ENCODE measurements around the gene LDLRAD4.

Gene LDLRAD4

GRCh38 chr18:13433125-13433524, 214.6 kb downstream of the LDLRAD4 start:
- no peak for DNase-seq (ENCODE audit: low spot score)

- no peak for DNase-seq (ENCODE audit: low spot score)
Observed at GRCh38 chr18:13433685-13434084, 215.1 kb downstream of the LDLRAD4 start.

- no peak for DNase-seq (ENCODE audit: low spot score)
Observed at GRCh38 chr18:13434854-13435253, 216.3 kb downstream of the LDLRAD4 start.

- DNase-seq (ENCODE audit: low spot score), result no peak
Observed at GRCh38 chr18:13435586-13436333, 217.2 kb downstream of the LDLRAD4 start.

- DNase-seq (ENCODE audit: low spot score), result no peak
Observed at GRCh38 chr18:13436576-13436975, 218.0 kb downstream of the LDLRAD4 start.

GRCh38 chr18:13437034-13437433, 218.5 kb downstream of the LDLRAD4 start:
- no peak for DNase-seq (ENCODE audit: low spot score)

GRCh38 chr18:13437796-13438506, 219.4 kb downstream of the LDLRAD4 start:
- no peak for DNase-seq (ENCODE audit: low spot score)

- DNase-seq (ENCODE audit: low spot score), result no peak
Observed at GRCh38 chr18:13438507-13439056, 220.0 kb downstream of the LDLRAD4 start.

GRCh38 chr18:13439461-13439860, 220.9 kb downstream of the LDLRAD4 start:
- no peak for DNase-seq (ENCODE audit: low spot score)

- DNase-seq (ENCODE audit: low spot score), result no peak
Observed at GRCh38 chr18:13440277-13441248, 222.0 kb downstream of the LDLRAD4 start.

GRCh38 chr18:13441736-13442135, 223.2 kb downstream of the LDLRAD4 start:
- no peak for DNase-seq (ENCODE audit: low spot score)

- DNase-seq (ENCODE audit: low spot score), result no peak
Observed at GRCh38 chr18:13442451-13442850, 223.9 kb downstream of the LDLRAD4 start.

GRCh38 chr18:13443552-13443951, 225.0 kb downstream of the LDLRAD4 start:
- DNase-seq (ENCODE audit: low spot score), result no peak

- DNase-seq (ENCODE audit: low spot score), result no peak
Observed at GRCh38 chr18:13444430-13445240, 226.1 kb downstream of the LDLRAD4 start.

GRCh38 chr18:13445241-13445897, 226.8 kb downstream of the LDLRAD4 start:
- no peak for DNase-seq (ENCODE audit: low spot score)

GRCh38 chr18:13446024-13446423, 227.5 kb downstream of the LDLRAD4 start:
- no peak for DNase-seq (ENCODE audit: low spot score)

GRCh38 chr18:13446610-13447461, 228.3 kb downstream of the LDLRAD4 start:
- no peak for DNase-seq (ENCODE audit: low spot score)

GRCh38 chr18:13447621-13448334, 229.2 kb downstream of the LDLRAD4 start:
- no peak for DNase-seq (ENCODE audit: low spot score)

- DNase-seq (ENCODE audit: low spot score), result no peak
Observed at GRCh38 chr18:13448335-13448795, 229.8 kb downstream of the LDLRAD4 start.
